Fibroblast of the conjunctiva (primary cell): ENCODE results near the gene SPATS2.
"Not testable (repeated sequence)": the region's sequence is repeated elsewhere in the genome, so short reads cannot be mapped to it uniquely, and the experiment has no call there.

Experiments
- DNase-seq: peaks from one replicate; pipeline ENCODE4 v3.0.0-alpha.2; 2010; ENCODE audit warnings: low read depth

SPATS2 gene

GRCh38 chr12:49410818-49411217, 43.6 kb downstream of the SPATS2 start:
- DNase-seq, result no peak

- no peak for DNase-seq
Measured at GRCh38 chr12:49413010-49413409, 45.7 kb downstream of the SPATS2 start.

- peak; percentile 10 for DNase-seq
Measured at GRCh38 chr12:49413796-49414195, 46.5 kb downstream of the SPATS2 start.

- DNase-seq, result no peak
Measured at GRCh38 chr12:49414364-49414763, 47.1 kb downstream of the SPATS2 start.

GRCh38 chr12:49415521-49415970, 48.3 kb downstream of the SPATS2 start:
- DNase-seq, result no peak

GRCh38 chr12:49416892-49417291, 49.6 kb downstream of the SPATS2 start:
- DNase-seq, result no peak

- DNase-seq, result no peak
Measured at GRCh38 chr12:49417558-49417957, 50.3 kb downstream of the SPATS2 start.

- DNase-seq, result no peak
Measured at GRCh38 chr12:49420556-49420955, 53.3 kb downstream of the SPATS2 start.

- DNase-seq, result no peak
Measured at GRCh38 chr12:49422114-49422513, 54.9 kb downstream of the SPATS2 start.

- DNase-seq, result peak; percentile 22
Measured at GRCh38 chr12:49428793-49429192, 61.5 kb downstream of the SPATS2 start.

- no peak for DNase-seq
Measured at GRCh38 chr12:49432616-49433015, 65.4 kb downstream of the SPATS2 start.

GRCh38 chr12:49436799-49437198, 69.5 kb downstream of the SPATS2 start:
- not testable (repeated sequence) for DNase-seq

GRCh38 chr12:49439042-49439441, 71.8 kb downstream of the SPATS2 start:
- no peak for DNase-seq

- DNase-seq, result no peak
Measured at GRCh38 chr12:49440035-49440434, 72.8 kb downstream of the SPATS2 start.

GRCh38 chr12:49442915-49443314, 75.7 kb downstream of the SPATS2 start:
- no peak for DNase-seq

GRCh38 chr12:49446571-49446970, 79.3 kb downstream of the SPATS2 start:
- no peak for DNase-seq

GRCh38 chr12:49448858-49449257, 81.6 kb downstream of the SPATS2 start:
- DNase-seq, result no peak

- DNase-seq, result no peak
Measured at GRCh38 chr12:49451468-49452259, 84.4 kb downstream of the SPATS2 start.

GRCh38 chr12:49455501-49455900, 88.2 kb downstream of the SPATS2 start:
- no peak for DNase-seq

- no peak for DNase-seq
Measured at GRCh38 chr12:49456131-49456679, 88.9 kb downstream of the SPATS2 start.

GRCh38 chr12:49458816-49459215, 91.6 kb downstream of the SPATS2 start:
- DNase-seq, result no peak

GRCh38 chr12:49461221-49461620, 94.0 kb downstream of the SPATS2 start:
- no peak for DNase-seq

GRCh38 chr12:49462083-49462744, 95.0 kb downstream of the SPATS2 start:
- no peak for DNase-seq
